HG03103 (cell line): Measurements from ENCODE around the gene HMX1.

Source experiments
- ATAC-seq: cut with Tn5 transposase; IDR thresholded peaks from one replicate; pipeline ENCODE4 v1.9.1; 2021; ENCODE audit warnings: low read depth; ENCODE audit not compliant: unreplicated experiment

Gene HMX1

GRCh38 chr4:8870647-8871416, 807 bp downstream of the HMX1 start:
- ATAC-seq: no peak

DNA sequence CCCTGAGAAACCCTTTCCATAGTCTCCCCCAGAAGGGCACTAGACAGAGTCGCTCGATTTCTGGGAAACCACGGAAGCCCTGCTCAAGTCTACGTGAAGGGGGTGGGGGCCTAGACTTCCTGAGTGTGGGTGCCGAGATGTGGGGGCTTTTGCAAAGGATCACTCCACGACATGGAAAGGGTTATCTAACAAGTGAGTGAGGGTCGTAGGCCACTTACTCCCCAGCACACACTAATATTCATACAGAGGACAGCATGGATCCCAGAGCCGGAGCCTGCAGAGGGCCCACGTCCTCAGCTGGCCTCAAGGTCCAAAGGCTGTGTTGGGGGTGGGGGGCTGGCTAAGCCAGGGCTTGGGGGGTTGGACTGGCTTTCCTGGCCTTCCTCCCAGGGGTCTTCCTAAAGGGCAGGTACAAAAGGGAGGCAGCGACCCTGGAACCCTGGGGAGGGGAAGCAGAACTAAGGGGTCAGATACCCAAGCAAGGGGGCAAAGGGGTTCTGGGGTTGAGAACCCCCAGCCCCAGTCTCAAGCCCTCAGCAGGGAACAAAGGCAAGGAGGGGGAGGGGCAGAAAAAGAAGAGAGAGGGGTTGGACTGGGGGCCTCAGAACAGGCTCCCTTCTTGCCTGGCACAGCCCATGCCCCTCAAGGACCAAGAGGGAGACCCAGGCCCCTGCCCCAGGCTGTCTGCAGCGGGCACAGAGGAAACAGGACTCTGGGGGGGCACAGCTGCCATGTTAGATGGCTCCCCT, 1.6 kb downstream of the HMX1 start:
- no peak for ATAC-seq

GRCh38 chr4:8869002-8869897, 2.4 kb downstream of the HMX1 start:
- ATAC-seq: no peak

DNA sequence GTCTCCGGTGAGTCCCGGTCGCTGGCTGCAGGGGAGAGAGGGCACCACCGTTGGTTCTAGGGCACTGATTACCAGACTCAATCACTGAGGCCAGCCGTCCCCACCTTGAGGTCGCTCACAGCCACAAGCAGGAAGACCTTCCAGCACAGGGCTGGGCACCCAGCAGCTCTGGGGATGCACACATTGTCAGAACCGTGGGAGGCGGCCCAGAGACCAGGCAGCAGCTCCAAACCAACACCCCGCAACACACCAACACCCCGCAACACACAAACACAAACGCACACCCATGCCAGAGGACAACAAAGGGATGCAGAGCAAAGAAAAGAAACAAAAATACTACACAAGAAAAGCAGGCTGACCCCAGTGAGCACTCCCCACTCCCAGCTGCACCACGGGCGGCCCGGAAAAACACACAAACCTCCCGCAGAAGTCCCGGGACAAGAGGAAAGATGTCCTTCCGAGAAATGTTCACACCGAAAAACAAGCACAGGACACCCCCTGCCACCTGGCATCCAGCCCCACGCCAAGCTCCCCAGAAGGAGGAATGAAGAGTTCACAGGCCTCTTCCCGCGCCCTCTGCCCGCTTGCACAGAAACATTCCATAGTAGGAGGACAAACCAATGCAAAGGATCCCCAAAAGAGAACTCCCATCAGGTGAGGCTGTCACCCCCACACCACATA, 3.2 kb downstream of the HMX1 start:
- ATAC-seq: no peak

- no peak for ATAC-seq
Measured at GRCh38 chr4:8867624-8868320, 3.9 kb downstream of the HMX1 start.

DNA sequence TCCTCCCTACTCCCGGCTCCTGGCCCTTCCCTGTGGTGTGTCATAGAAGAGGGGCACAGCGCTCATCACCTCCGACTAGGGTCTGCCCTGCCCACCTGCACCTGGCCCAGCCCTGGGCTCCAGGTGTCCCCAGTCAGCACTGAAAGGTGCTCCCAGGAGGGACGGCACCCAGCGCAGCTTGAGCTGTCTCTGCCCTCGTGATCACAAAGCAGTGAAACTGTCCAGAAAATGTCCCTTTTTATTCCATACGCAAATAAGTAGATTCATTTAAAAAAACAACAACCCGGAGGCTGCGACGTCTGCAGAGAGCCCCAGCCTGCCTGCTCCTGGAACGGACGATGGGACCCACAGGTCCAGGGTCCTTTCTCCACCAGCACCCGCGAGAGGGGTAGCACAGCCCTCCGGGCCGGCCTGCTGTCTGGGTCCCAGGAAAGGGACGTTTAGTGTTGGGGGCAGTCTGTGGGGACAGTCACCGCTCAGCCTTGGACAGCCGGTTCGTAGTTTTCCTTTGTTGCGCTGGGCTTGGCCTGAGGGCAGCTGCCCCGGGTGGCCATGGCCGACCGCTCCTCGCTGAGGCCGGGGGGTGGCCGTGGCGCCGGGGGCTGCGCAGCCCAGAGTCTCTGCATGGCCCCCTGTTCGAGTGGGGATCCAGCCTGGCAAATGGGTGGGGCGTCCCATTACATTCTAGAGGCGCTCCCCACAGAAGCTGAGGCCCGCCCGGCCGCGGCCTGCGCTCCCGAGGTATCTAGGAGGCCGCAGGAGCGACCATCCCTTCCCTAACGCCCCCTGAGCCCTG, 4.6 kb downstream of the HMX1 start:
- ATAC-seq: no peak

DNA sequence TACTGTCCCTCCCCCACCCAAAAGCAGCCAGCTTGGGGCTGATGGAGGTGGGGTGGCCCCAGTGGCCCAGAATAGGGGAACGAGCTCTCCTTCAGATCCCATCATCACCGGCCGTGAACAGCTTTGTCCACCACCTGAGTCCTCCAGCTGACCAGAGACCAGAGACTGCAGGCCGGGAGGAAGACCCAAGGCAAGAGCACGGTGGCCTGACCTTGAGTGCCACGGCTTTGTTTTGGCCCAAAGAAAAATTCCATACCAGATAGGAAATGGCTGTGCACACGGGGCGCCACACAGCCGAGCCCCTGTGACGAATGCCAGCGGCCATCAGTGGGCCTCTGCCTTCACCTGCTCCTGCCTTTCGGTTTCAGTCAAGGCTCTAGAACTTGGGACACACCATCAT, 5.2 kb downstream of the HMX1 start:
- no peak for ATAC-seq

- ATAC-seq: no peak
Measured at GRCh38 chr4:8865681-8866310, 5.8 kb downstream of the HMX1 start.

DNA sequence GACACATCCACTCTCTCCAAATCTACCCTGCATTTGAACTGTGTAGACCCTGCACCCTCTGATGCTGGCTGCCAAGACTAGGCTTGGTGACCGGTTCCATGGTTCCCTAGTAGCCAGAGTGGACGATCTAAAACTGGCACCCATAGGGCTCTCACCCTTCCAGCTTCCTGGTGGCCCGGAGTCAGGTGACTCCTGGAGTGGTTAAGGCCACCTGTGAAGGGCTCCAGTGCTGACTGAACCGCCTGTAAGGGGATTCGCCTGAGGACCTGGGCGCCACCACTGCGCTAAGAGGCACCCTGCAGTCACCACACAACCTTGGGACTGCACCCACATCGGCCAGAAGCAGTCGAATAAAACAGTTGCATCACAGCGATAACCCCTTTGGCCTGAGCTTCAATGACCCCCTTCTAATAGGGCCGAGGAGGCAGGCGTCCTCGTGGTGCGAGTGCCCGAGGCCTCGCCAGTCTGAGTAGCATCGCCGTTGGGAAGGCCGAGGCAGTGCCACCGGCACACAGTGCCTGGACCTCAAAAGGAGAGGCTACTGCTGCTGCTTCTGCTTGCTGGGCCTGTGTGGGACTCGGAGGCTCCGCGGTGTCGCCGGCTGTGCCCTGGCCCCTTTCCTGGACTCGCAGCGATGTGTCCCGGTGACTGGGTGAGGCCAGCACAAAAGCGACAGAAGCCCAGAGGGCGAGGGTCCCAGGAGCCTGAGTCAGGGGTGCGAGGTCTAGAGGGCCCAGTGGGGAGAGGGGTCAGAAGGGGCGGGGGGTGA, 6.5 kb downstream of the HMX1 start:
- ATAC-seq: no peak

DNA sequence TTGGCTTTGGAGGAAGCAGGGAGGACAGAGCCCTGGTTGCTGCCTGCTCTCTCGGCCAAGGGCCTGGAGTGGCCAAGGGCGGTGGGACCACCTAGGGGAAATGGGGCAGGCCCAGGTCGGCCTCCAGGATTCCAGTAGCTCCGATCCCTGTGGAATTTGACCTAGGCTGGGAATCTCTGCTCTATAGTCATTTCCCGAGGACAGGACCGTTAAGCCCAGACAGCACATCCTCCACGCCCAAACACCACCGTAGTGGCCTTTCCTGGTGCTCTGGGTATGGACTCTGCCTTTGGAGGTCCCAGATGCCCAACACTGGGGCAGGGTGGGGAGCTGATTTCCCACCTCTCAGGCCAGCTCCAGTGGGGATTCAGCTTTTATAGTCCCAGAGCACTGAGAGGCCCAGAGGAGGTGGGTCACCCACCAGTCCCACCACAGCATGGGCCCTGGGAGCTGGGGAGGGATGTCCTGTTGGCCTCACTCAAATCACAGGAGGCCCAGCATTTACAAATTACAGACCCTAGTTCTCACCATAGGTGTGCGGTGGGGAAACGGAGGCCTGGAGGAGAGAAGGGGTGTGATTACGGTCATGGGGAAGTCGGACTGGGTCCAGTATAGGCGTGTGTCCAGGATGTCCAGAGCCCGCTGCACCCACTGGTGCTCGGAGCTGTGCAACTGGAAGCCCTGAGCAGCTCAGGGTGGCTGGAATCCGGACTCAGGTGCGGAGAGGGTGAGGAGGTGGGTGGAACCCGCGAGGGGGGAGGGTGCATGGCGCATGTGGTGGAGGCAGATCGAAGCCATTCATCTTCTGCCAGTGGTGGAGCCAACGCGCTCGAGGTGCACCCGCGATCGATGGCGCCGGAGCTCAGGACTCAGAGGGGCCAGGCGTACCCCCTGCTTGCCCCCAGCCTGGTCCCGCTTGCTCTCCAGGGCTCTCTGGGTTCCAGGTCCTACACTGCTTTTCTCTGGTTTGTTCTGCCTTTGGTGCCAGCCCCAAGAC, 7.7 kb downstream of the HMX1 start:
- ATAC-seq: no peak

DNA sequence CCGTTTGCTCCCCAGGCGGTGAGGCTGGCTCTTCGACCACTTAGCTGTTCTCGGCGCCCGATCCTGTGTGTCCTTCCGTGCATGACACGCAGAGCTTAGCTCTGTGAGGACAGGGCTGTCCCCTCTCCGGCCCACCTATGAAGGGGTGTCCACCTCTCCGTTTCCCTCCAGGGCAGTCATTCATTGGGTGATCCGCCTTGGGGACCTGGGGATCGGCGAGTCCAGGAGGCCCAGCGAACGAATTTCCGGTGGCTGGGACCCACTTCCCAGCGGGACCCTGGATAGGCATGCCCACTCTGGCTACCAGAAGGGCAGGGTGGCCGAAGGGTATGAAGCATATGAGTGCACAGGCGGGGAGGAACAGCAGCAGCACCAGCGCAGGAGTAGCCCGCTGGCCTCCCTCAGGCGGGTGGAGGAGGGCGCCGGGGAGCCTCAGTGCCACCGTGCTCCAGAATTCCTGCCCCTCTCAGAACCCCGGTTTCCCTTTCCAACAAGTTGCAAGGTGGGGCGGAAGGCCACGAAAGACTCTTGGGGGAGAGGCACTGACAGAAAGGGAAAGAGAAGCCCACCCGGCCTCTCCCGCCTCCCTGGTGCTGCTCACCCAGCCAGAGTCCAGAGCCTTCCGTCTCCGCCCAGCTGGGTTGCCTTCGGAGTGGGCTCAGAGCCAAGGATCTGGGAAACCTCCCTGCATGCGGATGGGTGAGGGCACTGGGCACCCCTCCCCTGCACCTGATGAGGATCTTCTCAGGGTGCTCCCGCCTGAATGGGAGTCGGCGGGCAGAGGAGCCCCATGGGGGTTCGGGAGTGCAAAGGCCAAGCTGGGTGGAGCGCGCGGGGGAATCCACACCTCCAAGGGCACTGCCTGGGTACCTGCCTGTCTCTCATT, 8.6 kb downstream of the HMX1 start:
- no peak for ATAC-seq

DNA sequence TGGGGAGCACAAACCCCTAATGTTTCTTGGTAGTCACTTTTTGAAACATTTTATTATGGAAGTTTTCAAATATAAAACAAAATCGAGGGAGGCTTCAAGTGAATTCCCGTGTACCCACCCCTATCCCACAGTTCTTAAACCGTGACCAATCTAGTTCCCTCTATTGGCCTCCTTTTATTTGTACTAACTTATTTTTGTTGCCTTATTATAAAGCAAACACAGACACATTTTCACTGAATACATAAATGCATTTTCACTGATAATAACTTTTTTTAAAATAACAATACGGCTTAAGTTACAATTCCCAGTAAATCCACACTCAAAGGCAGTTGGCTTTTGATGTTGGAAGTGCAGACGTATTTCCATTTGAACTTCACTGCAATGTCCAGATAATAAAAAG, 9.3 kb downstream of the HMX1 start:
- no peak for ATAC-seq

DNA sequence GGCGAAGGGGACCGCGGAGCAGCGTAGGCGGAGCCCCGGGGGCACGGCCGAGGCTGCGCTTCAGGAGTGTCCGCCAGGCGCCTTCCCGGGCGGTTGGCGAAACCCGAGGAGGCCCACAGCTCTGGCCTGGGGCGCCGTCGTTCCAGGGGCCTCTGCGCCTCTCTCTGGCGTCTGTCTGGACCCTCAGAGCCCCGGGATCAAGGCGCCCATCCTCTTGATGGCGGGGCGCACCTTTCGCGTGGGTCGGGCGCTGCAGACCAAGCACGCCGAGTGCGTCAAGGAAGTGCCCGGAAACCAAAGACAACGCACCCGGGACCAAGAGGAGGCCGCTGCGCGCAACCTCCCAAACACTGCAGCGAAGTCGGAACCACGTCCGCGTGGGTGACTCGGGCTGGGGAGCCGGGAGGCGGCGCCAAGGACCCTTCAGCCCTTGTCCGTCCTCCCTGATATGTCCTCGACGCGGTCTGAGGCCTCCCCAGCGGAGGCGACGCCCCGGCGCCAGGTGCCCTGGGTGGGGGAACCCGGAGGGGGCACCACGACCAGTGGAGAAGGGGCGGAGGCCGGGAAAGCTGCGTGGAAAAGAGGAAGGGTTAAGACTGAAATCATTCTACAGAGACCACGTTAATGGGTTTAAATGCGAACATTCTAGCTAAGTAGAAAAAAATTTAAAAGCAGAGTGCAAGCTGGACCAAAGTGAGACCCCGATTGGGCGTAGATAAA, 9.9 kb downstream of the HMX1 start:
- no peak for ATAC-seq

DNA sequence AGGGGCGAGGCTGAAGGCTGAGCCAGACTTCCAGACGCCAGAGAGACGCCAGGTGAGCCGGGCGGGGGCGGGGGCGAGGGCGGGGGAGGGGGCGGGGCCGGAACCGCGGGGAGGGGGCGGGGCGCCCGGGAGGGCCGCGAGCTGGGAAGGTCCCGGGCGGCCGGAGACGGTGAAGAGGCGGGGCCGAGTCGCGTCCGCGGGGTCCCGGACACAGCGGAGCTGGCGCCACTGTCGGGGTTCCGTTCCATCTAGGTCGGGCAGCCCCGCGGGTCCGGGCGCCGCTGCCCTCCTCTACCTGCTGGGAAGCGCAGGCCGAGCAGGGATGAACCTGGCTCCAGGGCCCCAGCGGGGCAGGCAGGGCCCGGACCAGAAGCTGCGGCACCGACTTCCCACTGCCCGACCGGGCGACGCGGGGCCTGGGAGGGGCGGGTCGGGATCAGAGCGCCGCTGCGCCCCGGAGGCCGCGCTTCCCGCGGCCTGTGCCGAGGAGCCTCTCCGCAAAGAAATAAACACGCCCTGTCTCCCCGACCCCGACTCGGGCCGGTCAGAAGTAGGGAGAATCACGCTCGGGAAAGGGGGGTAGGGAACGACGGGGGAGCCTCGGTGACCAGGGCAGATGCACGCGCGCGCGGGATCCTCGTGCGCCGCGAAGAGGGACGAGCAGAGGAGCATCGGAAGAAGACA, 10.6 kb downstream of the HMX1 start:
- ATAC-seq: no peak
